ENCODE data around the gene SENP8.
"Not testable (repeated sequence)": the region's sequence is repeated elsewhere in the genome, so short reads cannot be mapped to it uniquely, and the experiment has no call there.

The SENP8 gene

GRCh38 chr15:72156928-72157327, 38.7 kb downstream of the SENP8 start:
- no peak for DNase-seq

GRCh38 chr15:72160696-72161245, 42.6 kb downstream of the SENP8 start:
- DNase-seq: no peak

- DNase-seq: no peak
Measured at GRCh38 chr15:72161361-72162132, 43.3 kb downstream of the SENP8 start.

GRCh38 chr15:72162569-72162968, 44.4 kb downstream of the SENP8 start:
- no peak for DNase-seq

GRCh38 chr15:72163719-72164118, 45.5 kb downstream of the SENP8 start:
- DNase-seq: no peak

GRCh38 chr15:72166716-72167417, 48.7 kb downstream of the SENP8 start:
- no peak for DNase-seq

GRCh38 chr15:72167445-72167844, 49.2 kb downstream of the SENP8 start:
- DNase-seq: no peak

GRCh38 chr15:72168131-72168807, 50.1 kb downstream of the SENP8 start:
- no peak for DNase-seq

GRCh38 chr15:72168808-72169190, 50.6 kb downstream of the SENP8 start:
- DNase-seq: no peak

GRCh38 chr15:72169236-72169920, 51.2 kb downstream of the SENP8 start:
- no peak for DNase-seq

- no peak for DNase-seq
Measured at GRCh38 chr15:72169921-72170611, 51.9 kb downstream of the SENP8 start.

GRCh38 chr15:72170691-72171090, 52.5 kb downstream of the SENP8 start:
- DNase-seq: no peak

GRCh38 chr15:72171978-72172377, 53.8 kb downstream of the SENP8 start:
- not testable (repeated sequence) for DNase-seq

- no peak for DNase-seq
Measured at GRCh38 chr15:72172796-72173195, 54.6 kb downstream of the SENP8 start.

GRCh38 chr15:72173401-72173800, 55.2 kb downstream of the SENP8 start:
- no peak for DNase-seq

- no peak for DNase-seq
Measured at GRCh38 chr15:72173864-72174550, 55.8 kb downstream of the SENP8 start.

GRCh38 chr15:72174551-72175165, 56.5 kb downstream of the SENP8 start:
- no peak for DNase-seq

- no peak for DNase-seq
Measured at GRCh38 chr15:72175186-72176044, 57.2 kb downstream of the SENP8 start.

GRCh38 chr15:72176159-72176558, 58.0 kb downstream of the SENP8 start:
- DNase-seq: no peak

- DNase-seq: no peak
Measured at GRCh38 chr15:72176743-72177142, 58.5 kb downstream of the SENP8 start.
